ENCODE measurements around the gene ERICH4.

Gene ERICH4

GRCh38 chr19:41421314-41421713 lies 21.6 kb upstream of the ERICH4 start:
- H2AK5ac ChIP-seq (ENCODE audit: low read length), result no peak overlapping the region
- no peak overlapping the region for H3K14ac ChIP-seq (ENCODE audit: low read length)
- H3K79me2 ChIP-seq (ENCODE audit: control insufficient read depth, insufficient read depth, low read length, poor library complexity), result no peaks in the 10 kb centered on the region
- no peak overlapping the region for H2BK5ac ChIP-seq (ENCODE audit: low read depth, low read length, poor library complexity)
- no peaks in the 10 kb centered on the region for H3K79me1 ChIP-seq (ENCODE audit: low read length)
- H3K23ac ChIP-seq (ENCODE audit: low read length), result no peak overlapping the region
- no peak overlapping the region for H3K9ac ChIP-seq (ENCODE audit: low read length)
- no peak overlapping the region for H3K4me3 ChIP-seq (ENCODE audit: low read depth, low read length)
- no CpG with 5 or more reads among the region's 6 CpGs for WGBS (ENCODE audit: extremely low coverage, insufficient coverage, insufficient read length)
- no peaks in the 10 kb centered on the region for H3K4me1 ChIP-seq (ENCODE audit: control insufficient read depth in 1 of 2, insufficient read depth in 2 of 2, low read length in 2 of 2)
- no peak for DNase-seq
- no peak overlapping the region for H2BK12ac ChIP-seq (ENCODE audit: low read length)
- peaks cover under 1% of the 10 kb centered on the region for H3K9me3 ChIP-seq (ENCODE audit: insufficient read depth, low read depth, low read length)
- no peak overlapping the region for H2BK120ac ChIP-seq (ENCODE audit: insufficient read depth, low read length, poor library complexity)
- H3K27me3 ChIP-seq (ENCODE audit: insufficient read depth, low read length), result no peaks in the 10 kb centered on the region
- no peak overlapping the region for H3K27ac ChIP-seq (ENCODE audit: low read depth, low read length)
- no peak overlapping the region for H3K18ac ChIP-seq (ENCODE audit: low read length)
- no peak overlapping the region for H4K8ac ChIP-seq (ENCODE audit: low read depth, low read length)
- no peak overlapping the region for H3K4ac ChIP-seq (ENCODE audit: low read depth, low read length)
- no peak overlapping the region for H3K4me2 ChIP-seq (ENCODE audit: low read length)
- no peak overlapping the region for H4K91ac ChIP-seq (ENCODE audit: low read depth, low read length)
- H3K36me3 ChIP-seq (ENCODE audit: control insufficient read depth in 1 of 2, insufficient read depth in 2 of 2, low read length in 2 of 2), result peaks cover 41 to 44% of the 10 kb centered on the region in 2 experiments
- no peak overlapping the region for H2AFZ ChIP-seq (ENCODE audit: insufficient read depth, low read length, poor library complexity)
- H4K12ac ChIP-seq (ENCODE audit: low read depth, low read length), result no peak overlapping the region

- peaks cover 4 to 6% of the 10 kb centered on the region in 2 experiments for H3K4me1 ChIP-seq (ENCODE audit: control insufficient read depth in 1 of 2, insufficient read depth in 2 of 2, low read length in 2 of 2)
- H3K23ac ChIP-seq (ENCODE audit: low read length), result no peak overlapping the region
- H4K91ac ChIP-seq (ENCODE audit: low read depth, low read length), result no peak overlapping the region
- H3K9me3 ChIP-seq (ENCODE audit: insufficient read depth, low read depth, low read length), result no peaks in the 10 kb centered on the region
- H4K8ac ChIP-seq (ENCODE audit: low read depth, low read length), result no peak overlapping the region
- H2AFZ ChIP-seq (ENCODE audit: insufficient read depth, low read length, poor library complexity), result no peak overlapping the region
- DNase-seq, result no peak
- WGBS (ENCODE audit: extremely low coverage, insufficient coverage, insufficient read length), result no CpG with 5 or more reads among the region's 20 CpGs
- no peak overlapping the region for H3K14ac ChIP-seq (ENCODE audit: low read length)
- H2BK5ac ChIP-seq (ENCODE audit: low read depth, low read length, poor library complexity), result no peak overlapping the region
- no peak overlapping the region for H3K4me3 ChIP-seq (ENCODE audit: low read depth, low read length)
- no peak overlapping the region for H3K4me2 ChIP-seq (ENCODE audit: low read length)
- H3K36me3 ChIP-seq (ENCODE audit: control insufficient read depth in 1 of 2, insufficient read depth in 2 of 2, low read length in 2 of 2), result peaks cover 42 to 44% of the 10 kb centered on the region in 2 experiments
- H2BK120ac ChIP-seq (ENCODE audit: insufficient read depth, low read length, poor library complexity), result no peak overlapping the region
- H4K12ac ChIP-seq (ENCODE audit: low read depth, low read length), result no peak overlapping the region
- H3K79me2 ChIP-seq (ENCODE audit: control insufficient read depth, insufficient read depth, low read length, poor library complexity), result no peaks in the 10 kb centered on the region
- H2AK5ac ChIP-seq (ENCODE audit: low read length), result no peak overlapping the region
- H2BK12ac ChIP-seq (ENCODE audit: low read length), result no peak overlapping the region
- no peak overlapping the region for H3K18ac ChIP-seq (ENCODE audit: low read length)
- no peak overlapping the region for H3K9ac ChIP-seq (ENCODE audit: low read length)
- H3K79me1 ChIP-seq (ENCODE audit: low read length), result peaks cover 2% of the 10 kb centered on the region
- no peak overlapping the region for H3K4ac ChIP-seq (ENCODE audit: low read depth, low read length)
- no peaks in the 10 kb centered on the region for H3K27me3 ChIP-seq (ENCODE audit: insufficient read depth, low read length)
- H3K27ac ChIP-seq (ENCODE audit: low read depth, low read length), result no peak overlapping the region
Observed at GRCh38 chr19:41421973-41422372, 21.0 kb upstream of the ERICH4 start.

GRCh38 chr19:41422456-41422855 lies 20.5 kb upstream of the ERICH4 start:
- H2BK5ac ChIP-seq (ENCODE audit: low read depth, low read length, poor library complexity), result no peak overlapping the region
- no peak overlapping the region for H3K4me3 ChIP-seq (ENCODE audit: low read depth, low read length)
- no peak overlapping the region for H2AFZ ChIP-seq (ENCODE audit: insufficient read depth, low read length, poor library complexity)
- H2AK5ac ChIP-seq (ENCODE audit: low read length), result no peak overlapping the region
- H3K79me1 ChIP-seq (ENCODE audit: low read length), result peaks cover 5% of the 10 kb centered on the region
- no CpG with 5 or more reads among the region's 18 CpGs for WGBS (ENCODE audit: extremely low coverage, insufficient coverage, insufficient read length)
- no peak overlapping the region for H3K4ac ChIP-seq (ENCODE audit: low read depth, low read length)
- H4K8ac ChIP-seq (ENCODE audit: low read depth, low read length), result no peak overlapping the region
- H2BK120ac ChIP-seq (ENCODE audit: insufficient read depth, low read length, poor library complexity), result no peak overlapping the region
- H3K36me3 ChIP-seq (ENCODE audit: control insufficient read depth in 1 of 2, insufficient read depth in 2 of 2, low read length in 2 of 2), result peaks cover 40 to 44% of the 10 kb centered on the region in 2 experiments
- no peak for DNase-seq
- H3K4me1 ChIP-seq (ENCODE audit: control insufficient read depth in 1 of 2, insufficient read depth in 2 of 2, low read length in 2 of 2), result peaks cover 5 to 6% of the 10 kb centered on the region in 2 experiments
- no peaks in the 10 kb centered on the region for H3K27me3 ChIP-seq (ENCODE audit: insufficient read depth, low read length)
- no peak overlapping the region for H3K4me2 ChIP-seq (ENCODE audit: low read length)
- no peak overlapping the region for H3K23ac ChIP-seq (ENCODE audit: low read length)
- H4K91ac ChIP-seq (ENCODE audit: low read depth, low read length), result no peak overlapping the region
- H4K12ac ChIP-seq (ENCODE audit: low read depth, low read length), result no peak overlapping the region
- no peaks in the 10 kb centered on the region for H3K79me2 ChIP-seq (ENCODE audit: control insufficient read depth, insufficient read depth, low read length, poor library complexity)
- H3K9ac ChIP-seq (ENCODE audit: low read length), result no peak overlapping the region
- no peaks in the 10 kb centered on the region for H3K9me3 ChIP-seq (ENCODE audit: insufficient read depth, low read depth, low read length)
- H3K18ac ChIP-seq (ENCODE audit: low read length), result no peak overlapping the region
- H3K14ac ChIP-seq (ENCODE audit: low read length), result no peak overlapping the region
- H3K27ac ChIP-seq (ENCODE audit: low read depth, low read length), result no peak overlapping the region
- no peak overlapping the region for H2BK12ac ChIP-seq (ENCODE audit: low read length)

- no peak overlapping the region for H3K18ac ChIP-seq (ENCODE audit: low read length)
- H2BK12ac ChIP-seq (ENCODE audit: low read length), result no peak overlapping the region
- H3K27ac ChIP-seq (ENCODE audit: low read depth, low read length), result no peak overlapping the region
- H2BK120ac ChIP-seq (ENCODE audit: insufficient read depth, low read length, poor library complexity), result no peak overlapping the region
- H2AK5ac ChIP-seq (ENCODE audit: low read length), result no peak overlapping the region
- peaks cover 3% of the 10 kb centered on the region for H3K79me2 ChIP-seq (ENCODE audit: control insufficient read depth, insufficient read depth, low read length, poor library complexity)
- no peak overlapping the region for H3K4me2 ChIP-seq (ENCODE audit: low read length)
- no peak overlapping the region for H3K4me3 ChIP-seq (ENCODE audit: low read depth, low read length)
- no peak overlapping the region for H4K91ac ChIP-seq (ENCODE audit: low read depth, low read length)
- H2BK5ac ChIP-seq (ENCODE audit: low read depth, low read length, poor library complexity), result no peak overlapping the region
- H3K4ac ChIP-seq (ENCODE audit: low read depth, low read length), result no peak overlapping the region
- H3K9me3 ChIP-seq (ENCODE audit: insufficient read depth, low read depth, low read length), result no peaks in the 10 kb centered on the region
- no peak overlapping the region for H4K8ac ChIP-seq (ENCODE audit: low read depth, low read length)
- H3K9ac ChIP-seq (ENCODE audit: low read length), result no peak overlapping the region
- H3K4me1 ChIP-seq (ENCODE audit: control insufficient read depth in 1 of 2, insufficient read depth in 2 of 2, low read length in 2 of 2), result peaks cover 10 to 11% of the 10 kb centered on the region in 2 experiments
- DNase-seq, result no peak
- H3K36me3 ChIP-seq (ENCODE audit: control insufficient read depth in 1 of 2, insufficient read depth in 2 of 2, low read length in 2 of 2), result peaks cover 40 to 44% of the 10 kb centered on the region in 2 experiments
- no peak overlapping the region for H3K23ac ChIP-seq (ENCODE audit: low read length)
- H4K12ac ChIP-seq (ENCODE audit: low read depth, low read length), result no peak overlapping the region
- no peaks in the 10 kb centered on the region for H3K27me3 ChIP-seq (ENCODE audit: insufficient read depth, low read length)
- no peak overlapping the region for H3K14ac ChIP-seq (ENCODE audit: low read length)
- peaks cover 7% of the 10 kb centered on the region for H3K79me1 ChIP-seq (ENCODE audit: low read length)
- H2AFZ ChIP-seq (ENCODE audit: insufficient read depth, low read length, poor library complexity), result no peak overlapping the region
- WGBS (ENCODE audit: extremely low coverage, insufficient coverage, insufficient read length), result no CpG with 5 or more reads among the region's 12 CpGs
Observed at GRCh38 chr19:41422955-41423354, 20.0 kb upstream of the ERICH4 start.

Data from trophoblast cell (in vitro differentiated cells and primary cell).